Cerebellar nuclear complex (tissue), 1 donor: ENCODE data around the gene BMF.

Source experiments
- DNase-seq, 2 experiments: peaks; one replicate each; lab custom pipeline; 2025; lab: John Stamatoyannopoulos, UW

The BMF gene

DNA sequence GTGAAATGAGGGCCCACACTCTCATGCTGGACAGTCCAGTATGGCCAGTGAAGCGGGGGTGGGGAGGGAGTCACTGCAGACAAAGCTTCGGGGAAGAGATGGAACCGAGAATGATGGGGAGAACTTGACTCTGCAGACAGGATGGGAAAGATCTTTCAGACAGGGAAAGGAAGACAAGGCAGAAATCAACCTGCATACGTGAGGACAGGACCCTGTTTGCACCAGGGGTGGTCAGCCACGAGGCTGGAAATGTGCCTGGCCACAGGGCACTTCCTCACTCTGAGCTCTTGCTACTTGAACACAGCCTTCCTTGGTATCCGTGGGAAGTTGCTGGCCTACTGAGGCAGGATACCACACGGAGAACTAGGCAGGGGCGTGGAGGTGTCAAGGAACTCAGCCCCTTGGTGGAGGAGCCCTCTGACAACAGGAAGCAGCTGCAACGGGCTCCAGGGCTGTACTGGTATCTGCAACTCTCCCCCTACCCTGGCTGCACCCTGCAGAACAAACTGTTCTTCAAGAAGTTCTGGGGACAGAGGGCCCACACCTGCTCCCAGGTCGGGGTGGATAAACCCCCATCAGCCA is 60.4 kb downstream of the BMF start:
- no peak for DNase-seq

DNA sequence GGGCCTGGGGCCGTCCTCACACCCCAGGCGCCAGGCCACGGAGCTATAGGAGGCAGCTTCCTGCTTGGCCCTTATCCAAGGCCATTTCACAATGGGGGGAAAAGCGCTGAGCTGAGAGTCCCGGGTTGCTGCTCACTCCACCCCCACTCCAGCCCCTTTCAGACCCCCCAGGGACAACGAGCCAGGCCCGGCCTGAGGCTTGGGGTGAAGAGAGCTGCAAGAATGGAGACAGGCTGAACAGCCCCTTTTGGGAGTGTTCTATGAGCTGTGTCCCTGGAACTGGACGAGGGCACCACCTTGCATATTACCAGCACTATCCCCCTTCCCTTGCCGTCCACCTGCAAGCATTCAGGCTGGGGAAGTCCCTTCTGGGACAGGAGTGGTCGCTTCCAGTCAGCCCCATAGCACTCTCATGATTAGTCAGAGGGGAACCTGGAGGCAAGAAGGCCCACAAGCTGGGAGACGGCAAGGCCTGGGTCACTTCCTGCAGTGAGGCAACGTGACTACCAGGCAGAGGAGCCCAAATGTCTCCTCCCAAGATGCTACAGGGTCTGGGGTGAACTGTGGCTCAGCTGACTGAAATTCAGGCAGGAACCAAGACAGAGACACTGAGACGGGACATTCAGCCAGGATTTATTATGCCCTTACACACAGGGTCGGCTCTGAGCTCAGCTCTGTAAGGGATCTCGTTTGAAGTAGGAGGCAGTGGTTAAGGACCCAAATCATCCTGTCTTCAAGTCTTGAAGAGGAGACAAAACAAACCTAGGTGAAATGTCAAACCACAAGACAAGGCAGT is 61.1 kb downstream of the BMF start:
- DNase-seq, result no peak

DNA sequence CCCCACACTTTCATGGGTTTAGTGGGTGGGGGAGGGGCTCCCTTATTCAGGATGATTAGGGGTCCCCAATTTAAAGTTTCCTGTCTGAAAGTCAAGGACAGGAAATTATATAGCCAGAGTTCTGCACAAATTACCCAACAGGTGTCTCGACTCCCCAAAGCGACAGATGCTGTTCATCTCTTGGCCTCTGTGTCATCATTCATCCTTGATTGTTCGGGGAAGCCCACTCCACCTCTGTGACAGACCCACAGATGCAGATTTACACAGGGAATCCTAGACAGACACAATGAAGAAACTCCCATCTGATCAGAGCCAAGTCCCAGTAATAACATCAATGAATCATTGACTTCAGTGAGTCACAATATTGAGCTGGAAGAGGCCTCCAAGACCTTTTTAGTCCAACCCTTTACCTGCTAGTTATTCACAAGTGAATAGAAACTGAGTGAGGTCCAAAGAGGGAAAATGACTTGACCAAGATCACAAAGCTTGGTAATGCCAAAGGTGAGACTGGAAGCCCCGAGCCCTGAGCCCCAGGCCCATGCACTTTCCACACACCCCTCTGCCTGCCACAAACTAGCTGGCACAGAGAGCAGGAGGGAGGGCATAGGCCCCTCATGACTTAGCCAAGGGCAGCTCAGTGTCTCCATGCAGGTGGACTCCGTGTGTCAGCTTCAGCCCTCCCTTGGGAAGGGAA is 61.8 kb downstream of the BMF start:
- DNase-seq, result no peak

DNA sequence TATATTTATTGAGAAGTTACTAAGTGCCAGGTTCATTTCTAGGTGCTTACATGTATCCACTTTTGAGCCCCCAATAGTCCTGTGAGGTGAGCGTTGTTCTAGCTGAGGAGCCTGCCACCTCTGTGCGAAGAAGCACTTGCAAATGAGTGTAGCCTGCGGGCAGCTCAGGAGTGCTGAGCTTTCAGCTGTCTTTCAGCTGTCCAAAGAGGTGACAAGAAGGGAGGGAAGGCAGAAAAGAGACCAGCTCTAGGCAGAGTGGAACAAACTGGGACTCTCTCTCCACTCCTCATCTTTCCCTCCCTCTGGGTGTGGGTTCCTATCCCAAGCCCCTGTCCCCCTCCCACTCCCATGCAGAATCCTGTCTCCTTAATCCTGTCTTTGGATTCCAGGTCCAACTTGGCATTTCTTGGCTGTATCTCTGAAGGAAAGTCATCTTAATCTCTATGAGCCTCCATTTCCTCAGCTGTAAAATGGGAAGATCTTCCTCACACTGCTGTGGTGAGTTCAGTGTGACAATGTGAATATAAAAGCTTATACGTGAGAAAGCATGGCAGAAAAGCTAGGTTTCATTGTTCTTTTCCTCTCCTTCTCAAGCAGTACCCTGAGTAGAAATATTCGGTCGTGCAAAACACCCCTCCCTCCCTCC is 63.0 kb downstream of the BMF start:
- no peak for DNase-seq

DNA sequence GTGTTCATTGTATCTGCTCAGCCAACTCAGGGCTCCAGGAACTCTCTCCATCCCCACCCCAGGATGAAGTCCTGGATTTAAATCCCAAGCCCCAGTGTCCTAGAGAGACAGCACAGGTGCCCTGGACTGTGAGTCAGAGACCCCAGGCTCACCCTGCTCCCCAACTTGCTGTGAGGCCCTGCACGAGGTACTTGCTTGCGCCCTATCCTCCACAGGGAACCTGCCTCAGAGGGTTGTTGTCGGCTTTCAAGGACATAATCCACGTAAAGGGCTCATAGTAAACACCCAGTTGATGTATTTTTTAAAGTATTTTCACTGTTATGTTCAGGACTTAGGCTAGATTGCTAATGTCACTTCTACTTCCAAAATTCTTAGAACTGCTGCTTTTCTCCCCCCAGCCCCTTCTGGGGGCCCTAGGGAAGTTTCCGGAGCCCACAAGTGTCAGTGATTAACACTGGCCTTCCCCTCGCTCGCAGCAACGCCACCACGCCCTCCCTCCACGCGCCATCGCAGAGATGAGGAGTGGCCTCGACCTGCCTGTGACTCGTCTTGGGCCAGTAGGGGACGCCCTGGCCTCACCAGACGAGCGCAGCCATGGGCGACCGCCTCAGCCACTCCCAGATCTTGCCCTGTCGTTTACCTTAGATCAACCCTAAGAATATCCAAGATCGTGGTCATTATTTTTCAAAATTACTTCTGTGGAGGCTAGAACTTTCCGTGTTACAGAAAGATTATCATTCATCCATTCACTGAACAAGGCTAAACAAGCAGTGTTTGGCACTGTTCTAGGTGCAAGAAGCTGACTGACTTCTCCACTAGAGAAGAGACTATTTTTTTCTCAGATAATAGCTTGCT is 63.7 kb downstream of the BMF start:
- peak in 1 of 2 experiments; percentile 31 for DNase-seq

DNA sequence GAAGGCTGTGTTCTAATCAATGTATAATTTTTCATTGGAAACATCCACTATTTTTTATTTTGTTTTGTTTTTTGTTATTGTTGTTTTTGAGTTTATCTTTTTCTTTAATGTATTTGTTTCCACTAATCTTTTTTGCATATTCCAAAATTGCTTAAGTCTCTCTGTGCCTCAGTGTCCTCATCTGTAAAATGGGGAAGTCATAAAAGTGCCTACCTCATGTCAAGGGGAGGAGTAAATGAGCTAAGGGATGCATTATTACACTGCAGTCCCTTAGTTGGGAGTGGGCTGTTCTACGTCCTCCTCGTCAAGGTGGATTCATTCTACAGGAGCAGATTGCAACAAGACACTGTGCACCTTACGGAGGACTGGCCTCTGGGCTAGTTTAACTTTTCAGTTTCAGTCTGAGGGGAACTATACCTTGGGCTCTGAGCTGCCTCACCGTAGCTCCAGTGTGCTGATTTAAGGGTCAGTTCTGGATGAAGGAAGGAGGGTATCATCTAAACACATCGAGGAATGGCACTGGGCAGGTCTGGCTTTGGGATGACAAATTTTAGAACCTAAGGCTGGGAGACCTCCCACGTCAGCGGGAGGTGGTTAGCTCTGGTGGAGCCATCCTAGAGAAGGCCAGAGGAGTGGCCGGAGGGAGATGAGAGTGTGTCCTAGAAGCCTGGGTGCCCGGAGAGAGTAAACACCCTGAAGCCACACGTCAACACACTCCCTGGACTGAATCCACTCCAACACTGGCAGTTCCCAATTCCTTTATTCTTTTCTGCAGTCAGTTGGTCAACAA is 64.6 kb downstream of the BMF start:
- no peak for DNase-seq

DNA sequence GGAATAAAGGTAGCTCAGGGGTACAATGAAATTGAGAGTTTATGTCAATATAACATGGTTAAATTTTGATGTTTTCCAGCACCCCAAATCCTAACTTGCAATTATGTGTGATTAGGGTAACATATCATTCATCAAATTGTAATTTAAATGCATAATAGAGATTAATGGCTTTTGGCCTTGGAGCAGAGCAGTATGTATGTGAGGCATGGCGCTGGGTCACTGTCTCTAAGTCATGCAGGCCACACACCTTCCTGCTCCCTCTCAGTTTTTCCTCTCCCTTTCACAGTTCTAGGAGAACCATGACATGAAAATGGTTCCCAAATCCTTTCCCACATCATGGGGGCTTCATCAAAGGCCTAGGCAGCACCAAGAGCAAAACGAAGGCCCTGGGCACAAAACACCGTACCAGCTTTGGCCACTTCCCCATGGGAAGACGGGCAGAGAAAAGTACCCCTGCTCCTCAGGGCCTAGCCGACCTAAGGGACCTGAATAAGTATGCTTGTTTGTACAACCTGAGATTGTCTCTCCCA is 65.8 kb downstream of the BMF start:
- DNase-seq, result no peak

DNA sequence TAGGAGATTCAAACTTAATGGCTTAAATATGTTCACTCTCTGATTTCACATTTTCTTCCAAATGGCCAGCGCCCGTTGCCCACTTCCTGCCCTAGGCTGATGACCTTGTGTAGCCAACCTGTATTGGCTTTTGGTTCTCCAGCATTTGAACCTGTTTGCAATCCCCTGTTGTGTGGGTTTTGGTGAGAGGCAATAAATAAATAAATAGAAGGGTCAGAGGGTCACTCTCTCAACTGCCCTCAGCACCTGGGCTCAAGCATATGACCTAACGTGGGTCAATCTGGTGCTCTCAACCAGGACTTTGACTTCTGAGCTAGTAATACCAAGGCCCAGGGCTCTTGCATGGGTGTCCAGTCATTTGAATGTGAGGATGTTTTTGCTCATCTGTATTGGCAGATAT is 67.9 kb downstream of the BMF start:
- DNase-seq, result no peak

DNA sequence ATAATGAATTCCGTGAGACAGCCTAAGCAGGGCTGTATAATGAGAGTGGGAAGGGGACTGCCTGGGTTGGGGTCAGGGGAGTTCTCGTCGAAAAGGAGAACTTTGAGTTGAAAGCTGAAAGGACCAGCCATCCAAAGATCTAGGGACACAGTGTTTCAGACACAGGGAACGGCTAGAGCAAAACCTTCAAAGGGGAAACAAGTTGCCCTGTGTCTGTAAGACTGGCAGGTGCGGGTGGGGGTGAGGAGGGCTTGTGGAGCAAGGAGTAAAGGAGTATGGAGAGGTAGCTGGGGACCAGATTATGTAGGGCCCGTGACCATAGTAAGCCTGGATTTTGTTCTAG is 68.4 kb downstream of the BMF start:
- DNase-seq, result no peak

DNA sequence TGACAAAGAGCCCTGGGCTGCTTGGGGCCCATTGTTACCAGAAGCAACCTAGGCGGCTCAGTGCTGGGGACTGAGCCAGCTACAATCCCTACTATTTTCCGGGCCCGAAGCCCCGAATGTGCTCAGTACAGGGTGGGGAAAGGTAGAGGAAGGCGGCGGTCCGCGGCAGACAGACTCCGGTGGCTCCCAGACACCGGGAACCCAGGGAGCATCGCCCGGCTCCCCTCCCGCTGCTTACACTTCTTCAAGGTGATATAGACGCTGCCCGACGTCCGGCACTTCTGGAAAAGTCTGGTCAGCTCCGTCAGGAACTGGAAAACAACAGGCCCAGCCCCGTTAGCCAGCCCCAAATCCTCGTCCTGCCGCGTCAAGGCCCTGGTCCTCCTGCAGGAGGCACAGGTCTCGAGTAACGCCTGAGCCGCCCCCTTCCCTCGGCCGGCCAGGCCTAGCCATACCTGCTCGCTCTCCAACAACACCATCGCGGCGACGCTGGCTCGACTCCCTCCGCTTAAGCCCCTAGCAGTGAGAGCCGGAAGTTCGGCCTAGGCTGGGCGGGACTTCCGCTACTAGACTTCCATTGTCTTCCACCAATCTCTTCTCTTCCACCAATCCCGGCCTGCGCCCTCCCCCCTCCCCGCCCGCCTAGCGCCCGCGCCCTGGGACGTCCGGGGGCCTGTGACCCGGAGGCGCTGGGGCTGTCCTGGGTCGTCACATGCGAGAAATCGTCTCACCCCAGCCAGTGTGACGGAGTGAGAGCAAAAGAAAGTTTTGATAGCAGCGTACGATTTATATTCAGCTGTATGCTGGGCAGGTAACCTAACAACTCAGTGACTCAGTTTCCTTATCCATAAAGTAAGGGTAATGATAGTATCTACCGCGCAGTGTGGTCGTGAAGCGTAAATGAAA is 69.8 kb downstream of the BMF start, which contains the start of gene SRP14:
SRP14 (minus strand) TSS at position 544 of the 906 bp plus-strand sequence; CDS start at position 479, 65 bp downstream.
- peak; percentile 32 to 89 for DNase-seq

DNA sequence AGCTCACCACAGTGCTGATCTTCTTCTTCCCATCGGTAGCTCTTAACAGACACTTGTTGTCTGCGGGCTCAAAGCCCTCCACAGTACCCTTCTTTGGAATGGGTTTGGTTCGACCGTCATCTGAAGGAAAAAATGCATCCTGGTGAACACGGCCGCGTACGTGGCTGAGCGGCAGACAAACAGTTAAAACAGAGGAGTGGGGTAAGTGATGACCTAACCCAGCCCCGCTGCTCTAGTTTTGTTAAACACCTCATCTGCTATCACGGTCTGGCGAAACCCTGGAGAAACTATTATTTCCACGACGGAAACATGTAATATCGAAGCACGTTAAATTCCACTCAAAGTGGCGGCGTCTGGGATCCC is 70.4 kb downstream of the BMF start:
- no peak for DNase-seq
